Loucy (cell line): Measurements from ENCODE around the gene FMNL3.

Experiments used
- CTCF ChIP-seq: fragments of 200-600 bp; sonication (generic); conservative IDR thresholded peaks from 2 replicates; pipeline ENCODE4 v1.5.1; 2014; ENCODE audit warnings: mild to moderate bottlenecking, antibody characterized with exemption, low read length
- EZH2phosphoT487 ChIP-seq: fragments of 200-600 bp; IDR thresholded peaks from 2 replicates; pipeline ENCODE4 v1.6.1; 2018; ENCODE audit warnings: antibody characterized with exemption, mild to moderate bottlenecking, moderate library complexity, borderline replicate concordance

- TF ChIP-seq CTCF, result no peak
- TF ChIP-seq EZH2phosphoT487, result no peak
Measured at GRCh38 chr12:49643135-49643534, 64.1 kb downstream of the FMNL3 start.
